ENCODE results near the gene TNRC6B.

The TNRC6B gene

DNA sequence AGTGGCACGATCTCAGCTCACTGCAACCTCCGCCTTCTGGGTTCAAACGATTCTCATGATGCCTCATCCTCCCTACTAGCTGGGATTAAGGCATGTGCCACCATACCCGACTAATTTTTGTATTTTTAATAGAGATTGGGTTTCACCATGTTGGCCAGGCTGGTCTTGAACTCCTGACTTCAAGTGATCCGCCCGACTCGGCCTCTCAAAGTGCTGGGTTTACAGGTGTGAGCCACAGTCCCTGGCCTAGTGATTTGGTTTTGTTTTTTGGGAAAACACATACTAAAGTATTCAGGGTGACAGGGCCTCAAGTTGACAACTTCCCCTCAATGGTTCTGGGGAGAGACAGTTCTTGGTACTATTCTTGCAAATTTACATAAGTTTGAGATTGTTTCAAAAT, 22.1 kb downstream of the TNRC6B start:
- DNase-seq (ENCODE audit: low spot score) = no peak
- in situ Hi-C loops (cut with MboI; ENCODE audit: low sequenced_read_pairs, unreplicated experiment) = loop anchor here (25.0 kb wide), 1 partner anchor 663 kb away; the partner anchor contains the start of gene RPS19BP1
- no peak for TF ChIP-seq CTCF (IDR thresholded peaks at IDR 0.05; ENCODE audit: borderline replicate concordance, control extremely low read depth, extremely low read depth, insufficient read depth, missing control alignments)

DNA sequence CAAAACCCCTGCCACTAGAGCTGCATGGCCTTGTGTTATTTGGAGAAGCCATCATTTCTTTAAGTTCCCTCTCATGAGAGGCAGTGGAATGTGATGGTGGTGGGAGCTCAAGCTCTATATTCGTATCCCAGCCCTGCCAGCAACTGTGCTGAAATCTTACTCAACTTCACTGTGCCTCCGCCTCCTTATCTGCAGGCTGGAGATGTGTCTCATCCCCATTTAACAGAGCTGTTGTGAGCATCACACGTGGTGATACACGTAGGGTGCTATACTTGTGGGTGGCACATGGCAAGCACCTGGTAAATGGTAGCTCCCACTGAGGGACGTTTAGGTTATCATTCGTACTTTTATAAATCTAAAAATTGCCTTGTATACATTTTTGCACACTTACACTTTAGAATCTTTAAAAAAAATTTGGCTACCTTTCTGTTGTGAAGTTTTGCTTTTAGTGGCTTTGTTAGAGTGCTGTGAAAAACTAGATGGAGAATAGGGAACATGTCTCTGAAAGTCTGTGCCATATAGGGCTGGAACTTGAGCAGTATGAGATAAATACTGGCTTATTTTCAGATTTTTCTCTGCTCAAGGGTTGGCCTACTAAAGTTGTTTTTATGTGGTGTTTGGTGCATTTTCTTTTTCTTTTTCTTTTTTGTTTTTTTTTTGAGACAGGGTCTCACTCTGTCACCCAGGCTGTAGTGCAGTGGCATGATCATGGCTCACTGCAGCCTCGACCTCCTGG, 23.2 kb downstream of the TNRC6B start:
- in situ Hi-C loops (cut with MboI; ENCODE audit: low sequenced_read_pairs, unreplicated experiment) = no loop called here
- DNase-seq (ENCODE audit: low spot score) = no peak
- TF ChIP-seq CTCF (IDR thresholded peaks at IDR 0.05; ENCODE audit: borderline replicate concordance, control extremely low read depth, extremely low read depth, insufficient read depth, missing control alignments) = no peak

GRCh38 chr22:40202225-40202944, 24.7 kb downstream of the TNRC6B start:
- TF ChIP-seq CTCF (IDR thresholded peaks at IDR 0.05; ENCODE audit: borderline replicate concordance, control extremely low read depth, extremely low read depth, insufficient read depth, missing control alignments) = no peak
- no peak for DNase-seq (ENCODE audit: low spot score)
- in situ Hi-C loops (cut with MboI; ENCODE audit: low sequenced_read_pairs, unreplicated experiment) = no loop called here

- DNase-seq (ENCODE audit: low spot score) = peak; percentile 52
- TF ChIP-seq CTCF (IDR thresholded peaks at IDR 0.05; ENCODE audit: borderline replicate concordance, control extremely low read depth, extremely low read depth, insufficient read depth, missing control alignments) = no peak
Observed at GRCh38 chr22:40203572-40203971, 25.8 kb downstream of the TNRC6B start.

DNA sequence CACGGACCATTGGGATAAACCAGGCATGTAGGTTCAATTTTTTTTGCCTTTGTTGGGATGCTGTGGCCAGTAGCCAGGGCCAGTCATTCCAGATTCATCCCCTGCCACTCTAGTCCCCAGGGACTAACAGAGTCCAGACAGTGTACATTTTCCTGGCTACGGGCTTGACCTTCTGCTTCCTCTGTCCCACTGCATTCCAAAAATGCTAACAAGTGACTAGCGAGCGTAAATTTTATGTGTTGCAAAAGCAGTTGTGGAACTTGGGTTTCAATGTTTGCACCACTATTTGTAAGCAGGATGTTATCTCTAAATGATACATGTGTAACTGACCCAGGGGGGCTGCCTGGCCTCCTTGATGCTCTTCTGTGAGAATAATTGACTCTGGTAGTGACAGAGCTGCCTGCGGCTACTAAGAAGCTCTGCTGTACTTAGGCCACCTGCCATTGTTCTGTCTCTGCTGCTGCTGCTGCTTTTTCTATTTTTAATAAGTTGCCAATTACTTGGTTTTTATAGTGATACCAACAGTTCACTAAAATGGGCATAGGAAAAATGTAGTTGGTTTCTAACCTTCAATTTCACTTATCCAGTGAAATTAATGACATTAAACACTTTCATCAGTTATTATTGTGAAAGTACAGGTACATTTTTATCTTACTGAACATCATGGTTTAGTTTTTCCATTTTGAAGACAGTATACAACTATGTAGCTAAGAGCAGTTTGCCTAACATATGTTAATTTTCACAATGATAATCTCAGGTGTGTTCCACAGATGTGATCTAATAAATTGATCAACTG, 26.8 kb downstream of the TNRC6B start:
- in situ Hi-C loops (cut with MboI; ENCODE audit: low sequenced_read_pairs, unreplicated experiment) = no loop called here
- DNase-seq (ENCODE audit: low spot score) = no peak
- TF ChIP-seq CTCF (IDR thresholded peaks at IDR 0.05; ENCODE audit: borderline replicate concordance, control extremely low read depth, extremely low read depth, insufficient read depth, missing control alignments) = no peak

More at GRCh38 chr22:40203572-40203971, 25.8 kb downstream of the TNRC6B start:
- in situ Hi-C loops (cut with MboI; ENCODE audit: low sequenced_read_pairs, unreplicated experiment) = no loop called here

- in situ Hi-C loops (cut with MboI; ENCODE audit: low sequenced_read_pairs, unreplicated experiment) = no loop called here
- no peak for TF ChIP-seq CTCF (IDR thresholded peaks at IDR 0.05; ENCODE audit: borderline replicate concordance, control extremely low read depth, extremely low read depth, insufficient read depth, missing control alignments)
- DNase-seq (ENCODE audit: low spot score) = no peak
Observed at GRCh38 chr22:40206561-40206960, 28.8 kb downstream of the TNRC6B start.
